LoVo (cell line): Measurements from ENCODE around the gene FRMD8.

Experiments
- DNase-seq: peaks from one replicate; pipeline ENCODE4 v3.0.0-alpha.2; 2016; ENCODE audit warnings: low spot score

The FRMD8 gene

DNA sequence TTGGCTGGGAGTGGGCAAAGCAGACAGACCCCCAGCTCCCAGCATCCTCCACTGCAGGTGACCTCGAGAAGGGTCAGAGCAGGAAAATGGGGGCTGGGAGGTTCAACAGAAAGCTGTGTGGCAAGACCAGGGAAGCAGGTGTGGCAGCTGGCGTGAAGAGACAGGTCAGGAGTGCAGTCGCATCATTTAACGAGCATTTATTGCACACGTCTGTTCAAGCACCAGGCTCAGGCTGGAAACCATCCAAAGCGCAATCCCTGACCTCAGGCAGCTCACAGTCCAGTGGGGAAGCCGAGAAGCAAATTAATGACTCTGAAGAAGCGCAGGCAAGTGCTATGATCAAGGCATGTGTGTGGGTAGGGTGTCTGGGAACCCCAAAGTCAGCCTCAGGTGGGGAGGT, 11.4 kb upstream of the FRMD8 start:
- no peak for DNase-seq

- no peak for DNase-seq
Observed at GRCh38 chr11:65376138-65376713, 10.2 kb upstream of the FRMD8 start.

- no peak for DNase-seq
Observed at GRCh38 chr11:65377036-65377435, 9.4 kb upstream of the FRMD8 start.

GRCh38 chr11:65377777-65378176, 8.7 kb upstream of the FRMD8 start:
- DNase-seq, result no peak

DNA sequence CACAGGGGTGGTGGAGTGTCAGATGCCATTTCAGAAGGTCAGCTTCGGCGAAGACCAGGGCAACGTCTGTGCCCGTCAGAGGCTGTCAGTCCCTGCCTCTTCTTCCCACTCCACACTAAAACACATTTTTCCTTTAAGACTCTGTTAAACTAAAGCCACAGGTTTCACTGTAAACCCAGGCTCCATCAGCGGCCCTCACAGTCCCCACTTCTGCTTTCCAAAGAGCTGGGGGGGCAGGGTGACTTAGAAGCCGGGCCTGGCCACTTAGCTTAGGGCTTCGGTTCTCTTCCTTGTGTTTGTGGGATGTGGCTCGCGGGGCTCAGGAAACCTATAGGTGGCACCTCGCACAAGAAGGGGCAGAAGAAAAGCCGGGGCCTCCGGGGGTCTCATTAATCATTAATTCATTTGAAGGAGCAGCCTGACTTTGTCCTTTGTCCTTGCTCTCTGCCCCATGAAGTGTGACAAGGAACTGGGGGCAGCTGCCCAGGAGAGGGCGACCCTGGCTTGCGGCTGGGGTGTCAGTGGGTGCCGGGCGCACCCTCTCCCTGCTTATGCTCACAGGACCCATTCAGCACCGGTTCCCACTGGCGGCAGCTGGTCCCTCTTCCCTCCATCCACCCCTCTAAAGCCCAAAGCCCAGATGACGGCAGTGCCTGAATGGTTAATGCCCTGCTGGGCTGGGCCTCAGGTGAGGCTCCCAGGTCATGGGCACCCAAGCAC, 8.1 kb upstream of the FRMD8 start:
- DNase-seq, result no peak

DNA sequence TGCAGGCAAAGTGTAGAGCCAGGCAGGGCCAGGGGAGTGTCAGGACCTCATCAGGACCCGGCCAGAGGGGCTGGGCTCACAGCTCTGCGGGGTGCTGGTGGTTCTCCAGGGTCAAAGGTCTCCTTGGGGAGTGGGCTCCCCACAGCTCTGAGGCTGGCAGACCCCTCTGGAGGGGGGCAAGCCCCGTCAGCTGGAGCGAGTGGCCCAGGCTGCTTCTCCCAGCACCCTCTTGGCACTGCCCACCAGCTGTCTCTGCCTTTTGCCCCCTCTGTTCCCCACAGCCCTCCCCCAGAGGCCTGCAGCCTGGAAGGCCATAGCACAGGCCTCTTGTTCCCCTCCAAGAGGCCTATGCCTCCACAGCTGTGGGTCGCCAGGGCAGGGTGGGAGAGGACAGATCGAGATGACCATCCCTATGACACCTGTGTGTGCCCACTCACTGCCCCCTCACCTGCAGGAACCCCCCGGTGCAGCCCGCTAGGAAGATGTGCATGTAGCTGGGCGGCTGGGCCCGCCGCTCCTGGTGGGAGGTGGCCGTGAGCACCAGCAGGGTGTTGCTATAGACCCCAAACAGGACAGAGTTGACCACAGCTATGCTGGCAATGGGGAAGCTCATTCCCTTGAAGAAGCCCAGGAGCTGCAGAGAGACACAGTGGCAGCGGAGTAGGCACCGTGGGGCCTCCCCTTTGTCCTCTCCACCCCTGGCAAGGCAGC, 7.4 kb upstream of the FRMD8 start:
- no peak for DNase-seq

DNA sequence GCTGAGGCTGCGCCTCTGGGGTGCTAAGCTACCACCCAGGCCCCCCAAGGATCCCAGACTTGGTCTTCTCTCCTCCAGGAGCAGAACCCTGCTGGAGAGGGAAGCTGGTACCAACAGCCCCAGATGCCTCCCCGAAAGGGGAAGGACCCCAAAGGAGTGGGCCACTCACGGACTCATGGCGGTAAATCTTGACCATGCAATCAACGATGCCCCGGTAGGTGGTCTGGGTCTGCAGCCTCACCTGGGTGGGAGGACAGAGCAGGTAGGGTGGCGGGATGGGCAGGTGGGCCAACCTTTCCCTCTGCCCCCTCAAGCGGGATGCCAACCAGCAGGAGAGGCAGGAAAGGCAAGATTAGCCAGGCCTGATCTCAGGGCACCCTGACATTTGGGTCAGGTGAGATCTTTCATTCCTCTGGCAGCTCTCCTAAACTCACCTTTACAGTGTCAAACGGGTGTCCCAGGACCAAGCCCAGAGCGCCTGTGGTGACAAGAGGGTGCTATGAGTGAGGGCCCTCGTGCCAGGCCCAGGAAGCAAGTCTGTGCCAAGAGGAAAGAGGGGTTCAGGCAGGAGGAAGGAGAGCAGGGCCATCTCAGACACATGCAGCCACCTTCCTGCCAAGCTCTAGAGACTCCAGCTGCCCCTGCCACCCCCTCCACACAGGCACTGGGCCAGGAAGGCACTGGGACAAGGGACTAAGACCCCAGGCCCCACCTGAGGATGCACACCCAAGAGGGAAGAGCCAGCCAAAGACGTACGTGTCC, 6.6 kb upstream of the FRMD8 start:
- DNase-seq, result no peak

- peak; percentile 29 for DNase-seq
Observed at GRCh38 chr11:65380460-65381119, 5.8 kb upstream of the FRMD8 start.

DNA sequence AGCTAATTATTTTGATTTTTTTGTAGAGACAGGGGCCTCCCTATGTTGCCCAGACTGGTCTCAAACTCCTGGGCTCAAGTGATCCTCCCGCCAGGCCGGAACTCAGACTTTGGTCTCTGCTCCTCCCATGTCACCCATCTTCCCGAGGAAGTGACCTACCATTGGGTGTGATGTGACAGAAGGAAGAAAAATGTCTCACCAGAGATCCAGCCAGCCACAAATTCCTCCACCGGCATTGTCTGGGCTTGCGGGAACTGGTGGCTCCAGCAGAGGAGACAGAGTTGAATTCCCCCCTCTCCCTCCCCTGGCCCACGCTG, 4.8 kb upstream of the FRMD8 start:
- peak; percentile 91 for DNase-seq

- peak; percentile 97 for DNase-seq
Observed at GRCh38 chr11:65382033-65382803, 4.2 kb upstream of the FRMD8 start, which contains the start of gene SLC25A45. Gene SLC25A45 (minus strand): TSS chr11:65382646. CDS start chr11:65381951, 695 bp downstream.

DNA sequence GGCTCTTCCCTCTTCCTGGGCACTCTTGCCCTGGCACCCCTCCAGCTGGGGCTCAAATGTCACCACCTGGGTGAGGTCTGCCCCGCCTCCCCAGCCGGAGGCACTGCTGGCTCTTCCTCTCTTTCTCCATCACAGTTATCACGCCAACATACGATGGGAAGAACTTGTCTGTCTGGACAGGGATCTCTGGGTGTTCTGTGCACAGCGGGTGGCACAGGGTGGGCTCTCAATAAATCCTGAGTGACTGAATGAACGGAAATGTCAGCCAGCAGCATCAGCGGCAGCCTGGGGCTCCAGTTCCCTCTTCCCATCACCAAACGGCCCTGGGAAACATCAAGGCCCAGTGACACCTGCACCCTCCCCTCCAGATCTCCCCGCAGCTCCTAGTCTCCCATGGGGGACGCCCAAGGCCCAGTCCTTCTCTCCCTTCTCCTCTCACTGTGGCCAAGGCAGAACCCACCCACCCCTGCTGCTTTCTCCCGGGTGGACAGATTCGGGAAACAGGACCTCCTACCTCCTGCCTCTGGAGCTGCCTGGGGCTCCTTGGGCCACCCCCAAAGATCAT, 3.6 kb upstream of the FRMD8 start:
- DNase-seq, result peak; percentile 91

DNA sequence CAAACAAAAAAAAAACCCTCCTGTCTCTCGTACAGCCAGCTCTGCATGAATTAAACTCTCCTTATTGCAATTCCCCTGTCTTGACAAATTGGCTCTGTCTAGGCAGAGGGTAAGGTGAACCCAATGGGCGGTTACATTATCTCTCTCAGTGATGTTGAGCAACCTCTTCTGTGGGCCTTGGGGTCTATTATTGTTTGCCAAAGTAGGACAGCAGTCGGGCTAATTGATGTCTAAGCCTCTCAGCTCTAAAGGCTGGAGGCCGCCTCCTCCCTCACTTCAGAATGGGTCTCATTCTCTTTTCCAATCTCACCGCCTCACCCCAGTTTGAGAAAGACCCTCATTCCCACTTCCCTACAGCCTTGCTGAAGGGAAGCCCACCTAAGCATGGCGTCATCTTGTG, 2.7 kb upstream of the FRMD8 start:
- no peak for DNase-seq

DNA sequence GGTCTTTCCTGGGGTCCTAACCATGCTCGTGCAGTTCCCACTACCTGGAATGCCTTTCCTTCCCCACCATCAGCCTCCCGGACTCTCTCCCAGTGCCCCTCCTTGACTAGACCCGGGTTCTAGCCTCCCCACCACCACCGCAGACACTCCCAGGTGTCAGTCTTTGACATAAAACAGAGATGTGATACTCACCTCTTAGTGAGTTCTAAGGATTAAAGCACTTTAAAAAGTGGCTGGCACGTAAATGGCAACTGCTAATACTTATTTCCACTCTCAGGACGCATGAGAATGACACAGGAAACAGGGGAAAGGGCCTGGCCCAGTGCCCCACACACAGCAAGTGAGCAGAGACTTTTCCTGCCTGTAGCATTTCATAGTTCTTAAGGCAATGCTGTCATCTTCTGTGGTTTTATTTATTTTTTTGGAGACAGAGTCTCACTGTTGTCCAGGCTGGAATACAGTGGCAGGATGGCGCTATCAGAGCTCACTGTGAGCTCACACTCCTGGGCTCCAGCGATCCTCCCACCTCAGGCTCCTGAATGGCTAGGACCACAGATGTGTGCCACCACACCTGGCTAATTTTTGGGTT, 2.0 kb upstream of the FRMD8 start:
- no peak for DNase-seq

GRCh38 chr11:65388731-65389130, 2.3 kb downstream of the FRMD8 start:
- no peak for DNase-seq

GRCh38 chr11:65389294-65389980, 3.0 kb downstream of the FRMD8 start:
- no peak for DNase-seq

DNA sequence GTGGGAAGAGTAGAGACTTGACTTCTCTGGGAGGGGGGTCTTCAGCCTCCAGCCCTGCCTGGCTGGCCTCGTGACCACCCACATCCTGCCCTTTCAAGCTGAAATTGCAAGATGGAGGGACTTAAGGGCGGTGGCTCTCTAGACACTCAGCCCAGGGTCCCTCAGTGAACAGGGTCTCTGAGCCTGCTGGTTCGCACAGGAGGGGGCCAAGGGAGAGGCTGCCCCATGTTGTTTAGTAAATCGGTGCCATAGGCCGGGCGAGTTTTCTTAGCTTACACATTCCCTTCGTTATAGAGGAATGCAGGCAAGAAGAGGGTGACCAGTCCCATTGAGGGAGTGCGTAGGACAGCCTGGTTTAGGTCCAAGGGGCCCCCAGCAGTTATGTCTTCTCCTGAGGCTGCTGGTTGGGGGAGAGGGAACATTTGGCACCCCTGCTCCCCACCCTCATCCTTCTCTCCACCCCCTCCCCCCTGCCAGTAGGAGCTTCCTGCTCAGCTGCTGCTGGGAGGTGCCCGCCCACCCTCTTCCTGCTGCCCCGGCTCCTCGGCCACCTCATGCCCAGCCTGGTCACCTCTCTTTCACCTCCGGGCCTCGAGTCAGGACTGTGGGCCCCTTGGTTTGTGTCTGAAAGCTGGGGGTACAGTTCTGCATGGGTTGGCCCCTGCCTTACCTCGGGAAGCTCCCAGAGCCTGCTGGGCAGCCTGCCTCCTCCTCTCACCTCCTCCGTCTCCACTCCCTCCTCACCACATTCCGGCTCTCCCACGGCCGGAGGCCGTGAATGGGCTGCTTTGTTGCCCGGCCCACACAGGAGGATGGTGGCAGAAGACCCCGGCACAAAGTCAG, 3.9 kb downstream of the FRMD8 start:
- DNase-seq, result no peak

DNA sequence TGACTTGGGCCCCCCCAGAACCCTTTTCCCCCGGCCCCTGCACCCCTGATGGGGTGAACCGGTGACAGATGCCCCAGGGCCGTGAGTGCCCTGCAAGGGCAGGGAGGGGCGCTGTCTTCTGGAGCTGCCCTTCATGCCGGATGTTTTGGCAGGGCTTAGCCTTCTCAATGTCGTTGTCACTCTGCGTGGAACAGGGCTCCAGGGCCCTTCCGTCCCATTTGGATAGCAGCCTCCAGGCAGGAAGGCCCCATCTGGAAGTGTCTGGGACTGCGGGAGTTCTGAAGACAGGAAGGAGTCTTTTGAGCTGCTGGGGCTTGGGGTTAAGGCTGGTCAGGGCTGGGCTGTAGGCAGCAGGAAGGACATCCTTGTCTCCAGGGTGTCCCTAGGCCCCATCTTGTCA, 4.6 kb downstream of the FRMD8 start:
- no peak for DNase-seq

- no peak for DNase-seq
Observed at GRCh38 chr11:65392186-65392829, 5.9 kb downstream of the FRMD8 start.

- no peak for DNase-seq
Observed at GRCh38 chr11:65392899-65393298, 6.5 kb downstream of the FRMD8 start.
